Stimulated activated CD4-positive, alpha-beta T cell treated with anti-CD3 and anti-CD28 coated beads, Interleukin-4, amount 100 ng/mL, for 24 hours (primary cell): ENCODE results near the gene ELN.

Experiments used
- DNase-seq: peaks from one replicate; pipeline ENCODE4 v3.0.0-alpha.2; 2020

The ELN gene

DNA sequence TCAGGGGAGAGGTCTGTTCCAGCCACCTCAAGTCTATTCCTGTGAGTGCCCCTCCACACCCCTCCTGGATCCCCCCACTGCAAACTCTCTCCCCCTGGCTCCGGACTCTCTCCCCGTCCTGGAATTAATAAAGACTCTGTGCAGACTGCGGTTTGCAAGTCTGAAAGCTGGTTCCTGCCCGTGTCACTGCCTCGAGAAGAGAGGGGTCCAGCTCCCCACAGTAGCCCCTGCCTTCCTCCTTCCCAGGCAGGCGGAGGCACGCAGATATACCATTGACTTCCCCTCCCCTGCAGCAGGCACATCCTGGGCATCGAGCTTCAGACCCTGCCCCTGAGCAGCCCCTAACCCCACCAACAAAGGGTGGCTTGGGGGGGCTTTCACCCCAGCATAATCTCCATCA, 2.2 kb upstream of the ELN start:
- no peak for DNase-seq

DNA sequence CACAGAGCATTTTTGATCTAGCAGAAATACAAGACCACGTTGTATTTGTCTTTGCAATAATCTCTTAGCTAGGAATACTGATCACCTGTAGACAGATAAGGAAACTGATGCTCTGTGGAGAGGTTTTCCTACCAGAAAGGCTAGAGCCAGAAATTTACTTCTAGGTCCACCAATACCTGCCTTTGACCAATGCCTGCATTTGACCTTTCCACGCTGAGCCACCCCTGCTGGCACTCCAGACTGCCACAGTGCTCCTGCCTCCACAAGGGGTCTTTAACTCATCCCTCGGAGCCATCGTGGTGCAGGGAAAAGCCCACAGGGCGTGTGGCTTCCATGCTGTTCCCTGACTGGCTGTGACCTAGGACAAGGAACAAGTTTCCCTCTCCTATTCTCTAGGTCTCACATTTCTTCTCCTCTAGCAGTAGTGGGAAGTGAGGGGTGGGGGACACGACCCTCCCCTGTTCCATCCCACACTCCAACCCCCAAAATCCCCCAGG, 1.5 kb upstream of the ELN start:
- DNase-seq, result no peak

DNA sequence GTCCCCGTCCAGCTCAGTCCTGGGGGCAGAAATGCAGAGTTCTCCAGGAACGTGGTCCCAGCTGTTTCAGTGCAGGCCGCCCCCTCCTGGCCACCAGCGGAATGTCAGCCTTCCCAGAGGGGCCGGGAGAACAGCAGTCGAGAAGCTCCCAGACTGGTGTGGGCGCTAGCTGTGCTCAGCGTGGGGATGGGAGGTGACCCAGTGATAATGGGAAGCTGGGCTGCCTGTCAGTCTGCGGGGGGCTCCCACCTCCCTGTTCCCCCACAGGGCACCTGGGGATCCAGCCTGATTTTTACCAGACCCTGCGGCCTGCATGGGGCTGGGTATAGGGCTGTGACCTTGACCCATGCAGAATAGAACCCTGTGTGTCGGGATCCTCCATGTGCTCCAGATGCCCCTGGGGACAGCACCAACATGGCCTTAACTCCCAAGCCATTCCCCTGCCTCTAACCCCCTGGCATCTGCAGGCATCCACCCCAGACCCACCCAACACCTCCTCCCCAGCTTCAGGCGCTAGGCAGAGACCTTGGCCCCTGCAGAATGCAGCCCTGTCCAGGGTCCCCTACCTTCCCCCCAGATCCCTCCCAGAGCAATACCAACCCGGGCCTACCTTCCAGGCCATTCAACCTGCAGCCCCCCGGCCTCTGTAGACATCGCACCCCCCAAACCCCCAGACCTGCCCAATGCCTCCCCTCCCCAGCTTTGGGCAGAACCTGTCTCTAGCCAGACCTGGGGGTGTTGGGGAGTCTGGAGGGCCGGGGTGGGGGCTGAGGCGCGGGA, 880 bp upstream of the ELN start:
- DNase-seq, result peak; percentile 64

DNA sequence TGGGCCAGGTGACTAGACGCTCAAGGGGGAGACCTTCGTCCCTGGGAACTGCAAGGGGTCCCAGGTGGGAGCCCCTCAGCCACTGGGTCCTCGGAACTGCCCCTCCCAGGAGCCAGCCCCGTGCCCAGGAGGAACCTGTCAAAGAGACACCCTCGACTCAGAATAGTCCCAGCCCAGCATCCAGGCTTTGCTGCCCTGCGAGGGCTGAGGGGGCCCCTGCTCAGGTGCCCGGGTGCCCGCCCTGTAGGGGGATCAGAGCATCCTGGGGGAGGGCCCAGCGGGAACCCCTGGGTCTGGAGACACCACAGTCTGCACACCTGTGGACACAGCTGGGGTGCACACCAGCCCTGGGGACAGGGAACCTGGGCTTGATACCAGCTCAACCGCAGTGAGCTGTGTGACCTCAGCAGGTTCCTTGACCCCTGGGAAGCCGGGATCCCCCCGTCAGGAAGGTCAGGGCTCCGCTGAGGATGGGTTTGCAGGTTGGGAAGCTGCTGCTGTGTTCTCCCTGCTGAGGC, 407 bp downstream of the ELN start:
- no peak for DNase-seq

DNA sequence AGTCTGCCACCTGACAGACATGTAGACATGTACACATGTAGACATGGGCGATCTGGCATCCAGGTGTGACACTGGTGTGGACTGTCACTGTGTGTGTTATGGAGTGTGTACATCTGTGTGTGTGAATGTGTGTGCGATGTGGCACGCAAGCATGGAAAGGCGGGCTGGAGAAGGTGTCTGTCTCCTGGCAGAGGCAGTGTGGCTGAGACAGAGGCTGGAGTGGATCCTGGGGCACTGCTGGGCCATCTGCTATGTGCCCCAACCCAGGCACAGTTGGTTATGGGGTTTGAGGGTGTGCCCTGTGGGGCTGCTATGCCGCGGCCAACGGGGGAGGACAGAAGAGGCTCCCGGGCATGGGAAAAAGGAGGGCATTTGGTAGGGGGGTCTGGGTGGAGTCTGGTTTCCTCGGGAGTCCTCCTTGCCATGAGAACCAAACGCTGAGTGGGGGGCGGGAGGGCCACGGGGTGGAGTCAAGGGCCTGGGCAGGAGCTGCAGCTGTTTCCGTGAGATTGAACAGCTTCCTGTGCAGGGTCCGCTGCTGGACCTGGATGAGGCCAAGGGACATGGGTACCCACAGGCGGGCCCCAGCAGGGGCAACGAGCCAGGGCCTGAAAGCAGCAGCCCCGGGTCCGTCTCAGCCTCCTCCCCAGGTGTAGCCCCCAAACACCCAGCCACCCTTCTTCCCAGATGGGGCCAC, 1.3 kb downstream of the ELN start:
- DNase-seq, result no peak

DNA sequence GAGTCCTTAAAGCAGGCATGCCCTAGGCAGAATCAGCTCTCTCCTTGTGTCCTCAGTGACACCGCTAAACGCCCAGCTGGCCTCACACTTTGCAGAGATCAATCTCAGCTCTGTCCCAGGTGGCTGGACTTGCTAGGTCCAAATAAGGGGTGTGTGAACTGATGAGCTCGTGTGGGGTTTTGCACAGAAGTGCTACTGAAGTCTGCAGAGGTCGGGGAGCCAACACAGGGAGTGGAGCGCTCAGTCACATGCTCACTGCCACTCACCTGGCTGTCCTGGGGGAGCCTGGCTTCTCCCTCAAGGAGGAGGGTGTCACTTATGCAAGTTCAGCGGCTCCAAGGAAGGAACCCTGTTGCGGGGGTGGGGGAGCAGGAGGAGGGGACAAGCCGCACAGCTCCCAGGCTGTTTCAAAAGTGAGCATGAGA, 2.0 kb downstream of the ELN start:
- no peak for DNase-seq

DNA sequence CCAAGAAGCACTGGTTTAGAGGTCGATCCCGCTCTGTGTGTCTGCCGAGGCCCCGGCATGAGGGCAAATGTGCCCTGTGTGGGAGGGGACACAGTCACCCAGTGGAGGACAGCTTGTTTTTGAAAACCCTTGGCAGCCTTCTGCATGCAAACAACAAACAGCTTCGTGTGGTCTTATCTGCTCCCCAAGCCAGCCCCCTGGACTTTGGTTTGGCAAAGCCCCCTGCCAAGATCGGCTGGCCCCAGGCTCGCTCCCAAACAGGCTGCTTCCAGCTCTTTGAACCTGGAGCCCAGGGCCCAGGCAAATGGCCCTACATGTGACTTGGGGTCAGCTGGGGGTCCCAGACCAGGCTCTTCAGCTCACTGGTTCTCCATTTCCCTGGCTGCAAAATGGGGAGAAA, 2.9 kb downstream of the ELN start:
- no peak for DNase-seq

DNA sequence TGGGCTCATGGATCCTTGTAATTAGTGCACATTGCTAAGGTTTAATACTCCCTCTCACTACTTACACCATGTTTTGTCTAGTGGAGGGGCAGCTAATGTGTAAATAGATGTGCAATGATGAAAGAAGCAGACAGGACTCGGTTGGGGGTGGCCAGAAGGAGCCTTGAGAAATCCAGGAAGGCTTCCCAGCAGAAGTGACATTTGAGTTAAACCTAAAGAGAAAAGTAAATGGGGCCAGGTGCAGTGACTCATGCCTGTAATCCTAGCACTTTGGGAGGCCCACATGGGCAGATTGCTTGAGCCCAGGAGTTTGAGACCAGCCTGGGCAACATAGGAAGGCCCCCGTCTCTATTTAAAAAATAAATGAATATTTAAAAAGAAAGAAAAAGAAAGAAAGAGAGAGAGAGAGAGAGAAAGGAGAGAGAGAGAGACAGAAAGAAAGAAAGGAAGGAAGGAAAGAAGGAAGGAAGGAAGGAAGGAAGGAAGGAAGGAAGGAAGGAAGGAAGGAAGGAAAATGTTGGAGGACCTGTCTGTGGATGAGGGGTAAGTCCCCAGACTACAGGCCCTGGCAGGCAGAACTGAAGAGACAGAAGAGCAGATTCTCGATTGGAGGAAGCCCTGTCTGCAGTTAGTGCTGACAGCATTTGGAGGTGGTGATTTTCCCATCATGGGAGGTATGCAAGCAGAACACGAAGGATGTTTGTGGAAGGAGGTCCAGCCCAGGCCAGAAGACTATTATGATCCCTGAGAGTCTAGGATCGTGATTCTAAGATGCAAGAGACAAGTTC, 3.6 kb downstream of the ELN start:
- no peak for DNase-seq

DNA sequence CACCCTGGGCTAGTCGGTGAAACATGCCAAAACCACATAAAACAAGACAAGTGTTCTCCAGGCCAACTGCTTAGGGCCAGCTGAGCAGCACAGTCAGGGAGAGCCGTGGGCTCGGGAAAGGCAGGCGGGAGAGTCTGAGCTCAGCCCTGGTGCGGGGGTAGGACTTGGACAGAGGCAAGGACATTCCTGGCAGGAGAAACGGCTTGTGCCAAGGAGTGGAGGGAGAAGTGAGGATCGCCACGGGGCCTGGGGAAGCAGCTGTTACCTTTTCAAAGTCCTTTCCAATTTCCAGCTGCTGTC, 4.2 kb downstream of the ELN start:
- no peak for DNase-seq

DNA sequence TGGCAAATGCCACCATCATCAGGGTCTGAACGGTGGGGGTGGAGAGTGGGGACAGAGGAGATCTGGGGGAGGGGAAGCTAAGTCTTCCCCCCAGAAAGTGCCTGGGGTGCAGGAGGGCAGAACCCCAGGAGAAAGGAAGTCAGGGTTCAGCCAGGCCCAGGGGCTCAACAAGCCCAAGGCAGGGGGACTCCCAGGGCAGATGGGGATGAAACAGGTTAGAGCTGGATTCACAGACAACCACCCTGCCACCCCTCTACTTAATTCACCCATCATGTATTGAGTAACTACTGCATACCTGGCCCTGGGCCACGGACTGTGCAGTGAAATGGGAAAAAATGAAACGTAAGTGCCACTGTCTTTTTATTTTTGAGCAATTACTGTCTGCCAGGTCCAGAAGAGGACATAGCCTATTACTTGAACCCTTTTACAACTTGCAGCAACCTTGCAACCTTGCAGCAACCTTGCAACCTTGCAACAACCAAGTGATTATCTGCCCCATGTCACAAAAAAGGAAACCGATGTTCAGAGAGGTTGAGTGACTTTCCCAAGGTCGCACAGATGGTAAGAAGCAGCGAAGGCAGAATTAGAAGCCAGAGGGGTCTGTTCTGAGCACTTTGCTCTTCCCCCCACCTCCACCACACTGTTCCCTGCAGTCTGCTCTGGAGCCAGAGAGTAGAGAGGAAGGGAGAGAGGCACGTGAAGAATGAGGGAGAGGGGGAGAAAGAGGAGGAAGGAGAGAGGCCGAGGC, 4.8 kb downstream of the ELN start:
- DNase-seq, result no peak

DNA sequence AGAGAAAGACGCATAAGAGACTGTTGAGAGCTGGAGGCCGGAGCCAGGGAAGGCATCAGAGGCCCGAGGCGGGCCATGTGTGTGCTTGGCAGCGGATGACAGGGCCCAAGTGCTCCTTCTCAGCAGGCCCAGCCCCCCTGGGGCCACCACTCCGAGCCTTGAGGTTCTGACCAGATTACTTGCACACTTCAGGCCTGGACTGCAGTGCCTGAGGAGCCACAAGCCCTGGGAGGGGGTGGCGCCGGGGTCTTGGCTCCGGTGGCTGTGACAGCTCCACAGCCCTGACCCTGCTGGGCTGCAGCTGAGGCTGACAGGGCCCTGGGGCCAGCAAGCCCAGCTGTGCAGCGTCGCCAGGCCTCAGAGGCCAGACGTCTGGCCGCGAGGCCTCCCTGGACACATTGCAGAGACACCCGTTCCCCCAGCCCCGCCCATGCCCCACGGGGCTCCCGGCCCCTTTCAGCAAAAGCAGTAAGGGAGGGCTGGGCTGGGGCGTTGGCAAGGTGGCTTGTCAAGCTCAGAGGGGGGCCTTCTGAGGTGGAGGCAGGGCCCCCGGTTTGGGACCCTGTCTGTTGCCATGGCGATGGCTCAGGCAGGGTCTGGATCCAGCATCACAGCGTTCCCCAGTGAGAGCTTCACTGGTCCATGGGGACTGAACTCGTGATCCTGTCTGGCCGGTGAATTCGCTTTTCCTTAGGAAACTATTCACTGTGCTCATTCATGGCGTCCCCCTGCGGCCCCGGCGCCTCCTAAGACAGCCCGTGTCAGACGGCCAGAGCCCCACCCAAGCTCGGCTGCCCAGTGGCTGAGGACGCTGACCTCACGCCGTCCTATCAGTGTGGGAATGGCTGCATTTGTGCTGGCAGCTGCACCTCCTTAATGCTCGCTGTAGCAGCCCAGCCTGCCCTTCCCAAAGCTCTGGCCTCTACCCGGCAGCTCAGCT, 5.7 kb downstream of the ELN start:
- no peak for DNase-seq

DNA sequence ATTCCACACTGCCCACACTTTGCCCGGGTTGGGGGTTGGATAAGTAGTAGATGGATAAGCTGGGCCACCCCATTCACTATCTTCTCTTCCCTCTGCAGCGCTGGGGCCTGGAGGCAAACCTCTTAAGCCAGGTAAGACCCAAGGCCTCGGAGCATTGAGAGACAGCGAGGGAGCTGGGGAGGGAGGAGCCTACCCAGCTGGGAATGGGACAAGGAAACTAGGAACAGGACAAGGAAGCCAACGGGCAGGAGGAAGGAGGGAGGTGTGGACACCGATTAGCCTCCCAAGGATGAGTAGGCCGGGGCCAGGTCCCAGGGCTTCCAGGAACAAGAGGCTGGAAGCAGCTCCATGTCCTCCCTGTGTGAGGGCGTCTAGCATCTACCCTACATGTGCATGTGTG, 9.6 kb downstream of the ELN start:
- DNase-seq, result no peak

DNA sequence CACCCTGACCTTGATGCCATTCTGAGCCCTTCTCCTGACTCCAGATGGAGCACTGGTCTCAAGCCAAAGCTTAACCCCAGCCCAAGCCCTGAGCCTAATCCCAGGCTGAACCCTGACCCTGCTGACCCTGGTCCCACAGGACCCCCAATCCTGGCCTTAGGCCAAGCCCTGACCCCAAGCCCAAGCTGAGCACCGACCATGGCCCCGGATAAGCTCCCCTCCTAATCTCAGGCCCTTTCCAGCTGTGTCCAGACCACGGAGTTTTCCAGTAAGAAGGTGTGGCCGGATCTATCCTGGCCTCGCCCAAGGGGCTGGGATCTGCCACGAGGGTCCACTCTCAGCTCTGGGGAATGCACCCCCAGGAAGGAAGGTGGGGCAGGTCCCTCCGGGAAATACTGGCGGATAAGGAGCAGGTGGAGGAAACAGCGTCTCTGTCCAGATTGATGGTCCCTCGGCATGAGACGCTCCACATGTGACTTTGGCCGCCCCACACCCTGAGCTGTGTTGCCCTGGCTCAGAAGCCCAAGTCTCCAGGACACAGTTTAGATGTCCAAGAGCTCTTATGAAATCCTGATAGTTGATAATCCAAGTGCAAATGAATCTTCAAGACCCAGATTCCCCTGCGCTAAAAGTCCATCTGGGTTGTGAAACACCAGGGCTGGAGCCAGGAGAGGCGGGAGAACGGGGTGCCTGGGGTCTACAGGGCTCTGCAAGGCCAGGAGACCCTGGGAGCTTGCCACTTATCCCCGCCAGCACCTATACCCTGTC, 10.4 kb downstream of the ELN start:
- no peak for DNase-seq

DNA sequence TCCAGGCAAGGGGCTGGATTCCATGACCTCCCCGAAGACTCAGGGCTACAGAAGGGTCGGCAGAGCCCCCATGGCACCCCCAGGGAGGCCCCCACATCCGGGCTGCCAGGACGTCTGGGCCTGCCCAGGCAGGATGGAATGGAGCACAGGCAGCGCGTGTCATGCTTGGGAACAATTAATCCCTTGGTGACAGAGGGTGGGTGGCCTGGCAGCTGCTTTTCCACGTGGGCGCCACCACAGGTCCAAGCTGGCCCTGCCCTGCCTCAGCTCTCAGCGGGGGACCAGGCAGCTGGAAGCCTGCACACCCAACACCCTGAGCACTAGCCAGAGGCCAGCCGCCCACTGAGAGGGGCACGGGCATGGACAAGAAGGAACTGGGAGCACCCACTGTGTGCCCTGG, 11.4 kb downstream of the ELN start:
- DNase-seq, result no peak

DNA sequence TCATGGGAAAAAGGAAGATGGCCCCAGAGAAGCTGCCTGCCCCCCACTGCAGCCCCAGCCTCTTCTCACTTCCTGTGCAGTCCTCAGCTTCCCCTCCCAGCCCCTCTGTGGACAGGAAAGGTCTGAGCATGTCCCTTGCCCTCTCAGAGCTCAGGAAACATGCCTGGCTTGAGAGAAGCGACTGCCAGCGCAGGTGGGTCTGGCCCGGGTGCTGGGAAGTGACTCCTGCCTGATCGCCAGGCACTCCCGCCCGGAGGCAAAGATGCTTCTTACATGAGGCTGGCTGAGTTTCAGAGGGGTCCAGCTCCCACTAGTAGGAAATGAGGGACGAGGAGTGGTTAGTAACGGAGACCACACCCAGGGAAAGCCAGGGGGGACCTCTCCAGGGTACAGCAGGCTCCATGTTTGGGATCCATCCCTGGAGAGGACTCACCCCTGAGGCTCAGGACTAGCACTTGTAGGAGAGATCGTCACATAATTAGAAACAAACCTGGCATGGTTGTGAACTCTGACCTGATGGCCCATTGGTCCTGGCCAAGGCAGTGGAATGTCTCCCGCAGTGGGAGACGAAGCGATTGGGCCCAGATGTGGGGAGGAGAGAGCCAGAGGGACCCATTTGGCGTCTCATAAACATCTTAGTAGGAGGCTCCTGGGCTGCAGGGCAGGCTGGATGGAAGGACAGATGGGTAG, 12.3 kb downstream of the ELN start:
- no peak for DNase-seq

DNA sequence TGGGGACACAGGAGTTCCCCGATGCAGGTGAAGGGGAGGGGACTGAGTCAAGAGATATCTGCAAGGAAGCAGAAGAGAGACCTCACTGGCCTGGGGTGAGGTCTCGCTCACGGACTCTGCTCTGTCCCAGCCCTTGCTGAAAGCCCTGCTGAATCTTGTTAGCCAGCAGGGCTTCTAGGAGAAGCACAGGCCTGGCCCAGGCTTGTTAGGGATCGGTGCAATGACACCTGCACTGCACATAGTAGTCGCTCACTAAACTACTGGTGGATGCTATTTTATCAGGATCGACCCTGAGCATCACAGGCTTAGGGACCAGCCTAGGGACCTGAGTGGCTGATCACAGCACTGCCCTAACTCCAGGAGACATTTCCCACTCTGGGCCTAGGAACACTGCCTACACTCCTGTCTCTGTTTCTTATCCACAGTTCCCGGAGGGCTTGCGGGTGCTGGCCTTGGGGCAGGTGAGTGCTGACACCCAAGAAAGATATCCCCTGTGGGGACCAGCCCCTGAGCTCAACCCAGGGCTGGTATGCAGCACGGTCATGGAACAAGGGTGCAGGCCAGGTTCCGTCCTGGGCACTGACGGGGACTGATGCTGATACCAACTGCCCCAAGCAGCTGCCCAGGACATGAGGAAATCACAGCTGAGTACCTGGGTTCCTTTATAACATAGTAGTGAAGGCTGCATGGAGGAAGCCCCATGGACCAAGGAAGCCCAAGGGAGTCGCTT, 13.0 kb downstream of the ELN start:
- DNase-seq, result no peak

DNA sequence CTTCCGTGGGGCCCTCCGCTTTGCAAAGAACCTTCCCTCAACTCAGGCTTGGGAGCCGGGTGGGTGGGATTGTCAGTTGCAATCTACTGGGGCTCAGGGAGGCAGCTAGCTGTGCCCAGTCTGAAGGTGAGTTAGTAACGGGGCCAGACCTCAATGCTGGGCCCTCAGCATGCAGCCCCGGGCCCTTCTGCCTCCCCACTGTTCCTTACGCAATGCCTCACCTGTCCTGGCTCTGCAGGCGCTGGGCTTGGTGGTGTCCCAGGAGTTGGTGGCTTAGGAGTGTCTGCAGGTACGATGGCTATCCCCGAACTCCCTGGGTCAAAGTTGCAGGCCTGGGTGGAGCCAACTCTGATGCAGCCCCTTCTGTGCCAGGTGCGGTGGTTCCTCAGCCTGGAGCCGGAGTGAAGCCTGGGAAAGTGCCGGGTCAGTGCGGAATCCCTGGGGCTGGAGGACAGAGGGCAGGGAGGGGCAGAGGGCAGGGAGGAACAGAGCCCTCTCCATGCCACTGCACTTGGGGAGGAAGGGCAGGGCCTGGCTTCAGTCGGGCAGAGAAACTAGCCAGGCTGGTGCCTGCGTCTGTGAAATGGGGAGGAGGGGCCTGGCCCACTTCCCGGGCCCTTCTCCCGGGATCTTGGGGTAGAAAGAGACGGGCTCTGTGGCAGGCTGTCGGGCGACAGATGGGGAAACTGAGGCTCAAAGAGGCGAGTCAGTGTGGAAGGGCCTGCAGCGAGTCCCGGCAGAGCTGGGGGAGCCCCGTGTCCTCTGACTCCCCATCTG, 15.0 kb downstream of the ELN start:
- DNase-seq, result no peak

DNA sequence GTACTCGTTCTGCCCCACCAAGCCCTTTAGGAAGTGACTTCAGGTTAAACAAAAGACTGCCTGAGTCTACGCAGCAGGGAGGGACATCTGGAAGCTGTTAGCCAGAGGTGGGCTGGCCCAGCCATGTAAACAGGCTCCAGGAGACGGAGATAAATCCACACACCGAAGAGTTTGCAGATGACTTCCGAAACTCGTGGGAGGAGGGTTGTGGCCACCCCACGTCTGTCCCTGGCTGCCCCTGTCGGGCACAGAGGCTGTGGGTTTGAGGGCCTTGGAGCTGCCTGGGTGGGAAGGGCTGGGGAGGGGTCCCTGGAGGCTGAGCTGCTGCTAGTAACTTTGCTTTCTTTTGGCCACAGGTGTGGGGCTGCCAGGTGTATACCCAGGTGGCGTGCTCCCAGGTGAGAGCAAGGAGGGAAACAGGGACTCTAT, 15.6 kb downstream of the ELN start:
- DNase-seq, result no peak
